OCI-LY1 (cell line): ENCODE data around the gene GRK1.

Experiments used
- EZH2 ChIP-seq: fragments of 200-600 bp; sonication (generic), shearing (Covaris generic); IDR thresholded peaks from 2 replicates; pipeline ENCODE4 v1.8.0; 2017; ENCODE audit warnings: borderline replicate concordance, mixed run types, mild to moderate bottlenecking, antibody characterized with exemption, low read length, moderate library complexity, mixed read lengths
- TF ChIP-seq, protein P1 (sequence below): fragments of 200-600 bp; sonication (generic), shearing (Covaris generic); IDR thresholded peaks from 2 replicates; pipeline ENCODE4 v1.5.1; 2017; ENCODE audit warnings: mild to moderate bottlenecking, antibody characterized with exemption, low read length, moderate library complexity, mixed read lengths

- TF ChIP-seq, protein P1, sequence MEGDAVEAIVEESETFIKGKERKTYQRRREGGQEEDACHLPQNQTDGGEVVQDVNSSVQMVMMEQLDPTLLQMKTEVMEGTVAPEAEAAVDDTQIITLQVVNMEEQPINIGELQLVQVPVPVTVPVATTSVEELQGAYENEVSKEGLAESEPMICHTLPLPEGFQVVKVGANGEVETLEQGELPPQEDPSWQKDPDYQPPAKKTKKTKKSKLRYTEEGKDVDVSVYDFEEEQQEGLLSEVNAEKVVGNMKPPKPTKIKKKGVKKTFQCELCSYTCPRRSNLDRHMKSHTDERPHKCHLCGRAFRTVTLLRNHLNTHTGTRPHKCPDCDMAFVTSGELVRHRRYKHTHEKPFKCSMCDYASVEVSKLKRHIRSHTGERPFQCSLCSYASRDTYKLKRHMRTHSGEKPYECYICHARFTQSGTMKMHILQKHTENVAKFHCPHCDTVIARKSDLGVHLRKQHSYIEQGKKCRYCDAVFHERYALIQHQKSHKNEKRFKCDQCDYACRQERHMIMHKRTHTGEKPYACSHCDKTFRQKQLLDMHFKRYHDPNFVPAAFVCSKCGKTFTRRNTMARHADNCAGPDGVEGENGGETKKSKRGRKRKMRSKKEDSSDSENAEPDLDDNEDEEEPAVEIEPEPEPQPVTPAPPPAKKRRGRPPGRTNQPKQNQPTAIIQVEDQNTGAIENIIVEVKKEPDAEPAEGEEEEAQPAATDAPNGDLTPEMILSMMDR, result no peak
- no peak for TF ChIP-seq EZH2
Measured at GRCh38 chr13:113660066-113660465, 7.0 kb upstream of the GRK1 start.
